NT2/D1 (cell line): ENCODE results near the gene STARD6.

ENCODE experiments used
- YY1 ChIP-seq: IDR thresholded peaks from 2 replicates; pipeline ENCODE4 v1.6.1; 2011; ENCODE audit not compliant: insufficient read length, insufficient read depth
- ZNF274 ChIP-seq: IDR thresholded peaks from 2 replicates; pipeline ENCODE4 v1.6.1; 2011; ENCODE audit warnings: mild to moderate bottlenecking, low read depth, low read length

DNA sequence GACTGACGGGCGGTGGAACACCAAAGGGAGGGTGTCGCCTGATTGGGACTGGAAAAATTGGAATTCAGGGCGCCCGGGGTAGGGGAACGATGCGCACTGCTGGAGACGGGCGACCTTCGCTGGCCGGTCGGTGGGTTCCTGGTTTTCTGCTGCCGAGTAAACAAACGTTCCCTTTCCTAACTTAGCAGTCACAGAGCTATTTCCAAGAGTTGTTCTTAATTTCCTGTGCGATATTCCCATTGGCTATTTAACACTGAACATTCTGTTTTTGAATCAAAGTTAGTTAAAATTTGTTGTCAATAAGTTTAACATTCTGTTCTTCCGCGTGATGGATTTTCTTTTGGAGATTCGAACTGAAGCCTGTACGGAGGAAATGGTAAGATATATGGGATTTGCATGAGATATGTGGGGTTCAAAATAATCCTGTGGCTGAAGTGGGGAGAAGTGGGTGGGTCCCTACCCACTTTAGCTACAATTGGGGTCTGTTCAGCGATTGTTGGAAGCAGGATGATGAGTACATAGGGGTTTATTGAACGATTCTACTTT, 910 bp upstream of the STARD6 start:
- TF ChIP-seq YY1, result no peak
- TF ChIP-seq ZNF274, result no peak
